Measurements from ENCODE around the gene SEC14L6. TPM values are rescaled to one million over a fixed set of nuclear protein-coding genes. Genes with fewer than 3 reads are reported as not detected.
A peak's percentile ranks its signal among the peaks of the same experiment; 100 is the strongest.

The SEC14L6 gene
- total RNA-seq, 1 experiment from 2014 or later, result 1.1 TPM

- H3K27me3 ChIP-seq (ENCODE audit: insufficient read depth, low read length), result no peaks in the 10 kb centered on the region
- H3K27ac ChIP-seq (ENCODE audit: insufficient read length, low read depth, low read length), result no peak overlapping the region
- H4K20me1 ChIP-seq (ENCODE audit: control insufficient read depth, insufficient read depth, insufficient read length), result no peaks in the 10 kb centered on the region
- H3K36me3 Mint-ChIP-seq (ENCODE audit: insufficient read depth in 1 of 3, low read depth in 3 of 3), result peaks cover 58 to 95% (median 94%) of the 10 kb centered on the region in 3 experiments
- H3K4ac ChIP-seq (ENCODE audit: low read depth, low read length), result no peak overlapping the region
- no peak overlapping the region for H3T11ph ChIP-seq (ENCODE audit: low read length)
- no peak overlapping the region for H2BK5ac ChIP-seq (ENCODE audit: insufficient read length, low read length)
- H3K23ac ChIP-seq (ENCODE audit: insufficient read length, low read depth, low read length), result no peak overlapping the region
- 0 out of 4 replicates have a peak, but pooled peaks cover 0 to 2% of the 10 kb centered on the region in 2 experiments for H3K4me1 Mint-ChIP-seq
- WGBS (ENCODE audit: extremely low coverage, insufficient read length, low lambda C conversion rate), result no CpG with 5 or more reads among the region's 13 CpGs
- H3K79me1 ChIP-seq (ENCODE audit: insufficient read depth, low read depth, low read length, poor library complexity, severe bottlenecking), result no peaks in the 10 kb centered on the region
- H3K9ac ChIP-seq (ENCODE audit: extremely low read depth, insufficient read length, low read length), result no peak overlapping the region
- H2AK5ac ChIP-seq (ENCODE audit: insufficient read length, low read length), result no peak overlapping the region
- no peak overlapping the region for H4K5ac ChIP-seq (ENCODE audit: insufficient read length, low read depth, low read length)
- no peak overlapping the region for H4K91ac ChIP-seq (ENCODE audit: insufficient read length, low read depth, low read length)
- no peak overlapping the region for H2BK15ac ChIP-seq (ENCODE audit: low read depth, low read length)
- no peak overlapping the region for H4K8ac ChIP-seq (replicated peaks; ENCODE audit: insufficient read length, low read depth, low read length)
- H3K14ac ChIP-seq (ENCODE audit: insufficient read depth, low read length), result no peak overlapping the region
- TF ChIP-seq, protein P1, sequence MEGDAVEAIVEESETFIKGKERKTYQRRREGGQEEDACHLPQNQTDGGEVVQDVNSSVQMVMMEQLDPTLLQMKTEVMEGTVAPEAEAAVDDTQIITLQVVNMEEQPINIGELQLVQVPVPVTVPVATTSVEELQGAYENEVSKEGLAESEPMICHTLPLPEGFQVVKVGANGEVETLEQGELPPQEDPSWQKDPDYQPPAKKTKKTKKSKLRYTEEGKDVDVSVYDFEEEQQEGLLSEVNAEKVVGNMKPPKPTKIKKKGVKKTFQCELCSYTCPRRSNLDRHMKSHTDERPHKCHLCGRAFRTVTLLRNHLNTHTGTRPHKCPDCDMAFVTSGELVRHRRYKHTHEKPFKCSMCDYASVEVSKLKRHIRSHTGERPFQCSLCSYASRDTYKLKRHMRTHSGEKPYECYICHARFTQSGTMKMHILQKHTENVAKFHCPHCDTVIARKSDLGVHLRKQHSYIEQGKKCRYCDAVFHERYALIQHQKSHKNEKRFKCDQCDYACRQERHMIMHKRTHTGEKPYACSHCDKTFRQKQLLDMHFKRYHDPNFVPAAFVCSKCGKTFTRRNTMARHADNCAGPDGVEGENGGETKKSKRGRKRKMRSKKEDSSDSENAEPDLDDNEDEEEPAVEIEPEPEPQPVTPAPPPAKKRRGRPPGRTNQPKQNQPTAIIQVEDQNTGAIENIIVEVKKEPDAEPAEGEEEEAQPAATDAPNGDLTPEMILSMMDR (conservative IDR thresholded peaks at IDR 0.05), result no peak
- no peak overlapping the region for H3K18ac ChIP-seq (ENCODE audit: insufficient read length, low read depth, low read length)
- no peak overlapping the region for H2BK12ac ChIP-seq (ENCODE audit: insufficient read length, low read depth, low read length)
- H2BK20ac ChIP-seq (ENCODE audit: low read depth, low read length, poor library complexity, severe bottlenecking), result no peak overlapping the region
- no peak for DNase-seq
- no peaks in the 10 kb centered on the region for H3K4me1 ChIP-seq (ENCODE audit: insufficient read depth, low read length)
- no peaks in the 10 kb centered on the region for H3K79me2 ChIP-seq (ENCODE audit: insufficient read depth, low read length)
- H3K27ac Mint-ChIP-seq, result peak overlapping the region in 2 of 3 experiments; percentile 29 to 95; a peak in 2 of 7 replicates
- no peaks in the 10 kb centered on the region for H3K23me2 ChIP-seq (ENCODE audit: insufficient read length, low read depth, low read length, poor library complexity, severe bottlenecking)
- no peaks in the 10 kb centered on the region for H3K27me3 Mint-ChIP-seq (ENCODE audit: low read depth)
- H3K4me3 Mint-ChIP-seq, result no peak overlapping the region
- no peak overlapping the region for H2AFZ ChIP-seq (ENCODE audit: low read length)
- H3K9me3 Mint-ChIP-seq, result no peaks in the 10 kb centered on the region
- H2BK120ac ChIP-seq (ENCODE audit: low read depth, low read length, poor library complexity, severe bottlenecking), result no peak overlapping the region
- no peaks in the 10 kb centered on the region for H3K9me3 ChIP-seq (ENCODE audit: control insufficient read depth, low read depth, low read length)
- no peak overlapping the region for H3K56ac ChIP-seq (ENCODE audit: insufficient read length, low read depth, low read length)
- H3K4me2 ChIP-seq (ENCODE audit: insufficient read depth, insufficient read length, low read length), result no peak overlapping the region
These were observed 36.4 kb upstream of the SEC14L6 start for GRCh38 chr22:30582788-30583545.
